Measurements from ENCODE around the gene CNOT1.

- TF ChIP-seq POLR2A (IDR thresholded peaks at IDR 0.05) (no peak), POLR2AphosphoS5 (IDR thresholded peaks at IDR 0.05) (no peak), CTCF (IDR thresholded peaks at IDR 0.05) (peak in 3 of 4 experiments; percentile 84 to 96 (median 90)), EP300 (IDR thresholded peaks at IDR 0.05) (no peak)
These were observed 141.9 kb downstream of the CNOT1 start for GRCh38 chr16:58487566-58488351.
